Trophoblast cell (in vitro differentiated cells and primary cell): ENCODE measurements around the gene RNF150.

Experiments
- DNase-seq, 2 donors: peaks; one replicate each; pipeline ENCODE4 v3.0.0-alpha.2; 2016
- H2AFZ ChIP-seq: 2 replicates; pipeline ENCODE4 v1.6.1; 2013; ENCODE audit warnings: low read length, moderate library complexity, mild to moderate bottlenecking; ENCODE audit not compliant: insufficient read depth, poor library complexity
- H2AK5ac ChIP-seq: 2 replicates; pipeline ENCODE4 v1.6.1; 2013; ENCODE audit warnings: mild to moderate bottlenecking, low read length
- H2BK120ac ChIP-seq: 2 replicates; pipeline ENCODE4 v1.6.1; 2013; ENCODE audit warnings: low read length, mild to moderate bottlenecking, moderate library complexity; ENCODE audit not compliant: insufficient read depth, poor library complexity
- H2BK12ac ChIP-seq: 2 replicates; pipeline ENCODE4 v1.6.1; 2013; ENCODE audit warnings: mild to moderate bottlenecking, low read length, moderate library complexity
- H2BK5ac ChIP-seq: 2 replicates; pipeline ENCODE4 v1.6.1; 2013; ENCODE audit warnings: low read length, low read depth, moderate library complexity, mild to moderate bottlenecking; ENCODE audit not compliant: poor library complexity
- H3K14ac ChIP-seq: 2 replicates; pipeline ENCODE4 v1.6.1; 2013; ENCODE audit warnings: mild to moderate bottlenecking, low read length
- H3K18ac ChIP-seq: 2 replicates; pipeline ENCODE4 v1.6.1; 2013; ENCODE audit warnings: mild to moderate bottlenecking, low read length
- H3K23ac ChIP-seq: 2 replicates; pipeline ENCODE4 v1.6.1; 2013; ENCODE audit warnings: low read length
- H3K27ac ChIP-seq: 2 replicates; pipeline ENCODE4 v1.5.1; 2013; ENCODE audit warnings: low read depth, mild to moderate bottlenecking, inconsistent platforms, low read length, moderate library complexity
- H3K27me3 ChIP-seq: 2 replicates; pipeline ENCODE4 v1.6.1; 2013; ENCODE audit warnings: inconsistent platforms, mild to moderate bottlenecking, low read length, moderate library complexity; ENCODE audit not compliant: insufficient read depth
- H3K36me3 ChIP-seq, 2 experiments: 1 replicate in 1 of 2; 2 replicates in 1 of 2; pipeline ENCODE4 v1.6.1; 2013; ENCODE audit warnings: low read length in 2 of 2, mild to moderate bottlenecking in 2 of 2, moderate library complexity in 1 of 2; ENCODE audit not compliant: insufficient read depth in 2 of 2, control insufficient read depth in 1 of 2
- H3K4ac ChIP-seq: 2 replicates; pipeline ENCODE4 v1.6.1; 2013; ENCODE audit warnings: low read depth, mild to moderate bottlenecking, low read length, moderate library complexity
- H3K4me1 ChIP-seq, 2 experiments: 1 replicate in 1 of 2; 2 replicates in 1 of 2; pipeline ENCODE4 v1.6.1; 2013; ENCODE audit warnings: low read length in 2 of 2, mild to moderate bottlenecking in 2 of 2, moderate library complexity in 1 of 2; ENCODE audit not compliant: insufficient read depth in 2 of 2, control insufficient read depth in 1 of 2
- H3K4me2 ChIP-seq: 2 replicates; pipeline ENCODE4 v1.6.1; 2013; ENCODE audit warnings: inconsistent platforms, mild to moderate bottlenecking, low read length, moderate library complexity
- H3K4me3 ChIP-seq: 2 replicates; pipeline ENCODE4 v1.5.1; 2013; ENCODE audit warnings: mild to moderate bottlenecking, low read depth, low read length, inconsistent platforms
- H3K79me1 ChIP-seq: one replicate; pipeline ENCODE4 v1.6.1; 2013; ENCODE audit warnings: low read length
- H3K79me2 ChIP-seq: 2 replicates; pipeline ENCODE4 v1.6.1; 2013; ENCODE audit warnings: low read length, mild to moderate bottlenecking; ENCODE audit not compliant: control insufficient read depth, insufficient read depth, poor library complexity
- H3K9ac ChIP-seq: 2 replicates; pipeline ENCODE4 v1.6.1; 2013; ENCODE audit warnings: mild to moderate bottlenecking, low read length
- H3K9me3 ChIP-seq: 2 replicates; pipeline ENCODE4 v1.6.1; 2013; ENCODE audit warnings: low read depth, mild to moderate bottlenecking, control low read depth, inconsistent platforms, low read length; ENCODE audit not compliant: insufficient read depth
- H4K12ac ChIP-seq: 2 replicates; pipeline ENCODE4 v1.6.1; 2013; ENCODE audit warnings: low read depth, mild to moderate bottlenecking, low read length, moderate library complexity
- H4K8ac ChIP-seq: 2 replicates; pipeline ENCODE4 v1.6.1; 2013; ENCODE audit warnings: low read depth, mild to moderate bottlenecking, low read length, moderate library complexity
- H4K91ac ChIP-seq: one replicate; pipeline ENCODE4 v1.6.1; 2013; ENCODE audit warnings: low read depth, mild to moderate bottlenecking, low read length, moderate library complexity
- WGBS: extraction: QIAGEN DNeasy Blood & Tissue Kit; methylation state at CpG from one replicate; pipeline ENCODE4 v1.1.7; 2013; ENCODE audit warnings: missing lambda C conversion rate; ENCODE audit not compliant: insufficient read length, insufficient coverage; ENCODE audit errors: extremely low coverage; 5-methylcytosine and 5-hydroxymethylcytosine counted together

The RNF150 gene

GRCh38 chr4:140816806-140817510 is 316.3 kb downstream of the RNF150 start:
- Histone ChIP-seq H2BK12ac (no peak overlapping the region), H3K18ac (no peak overlapping the region), H2BK5ac (no peak overlapping the region), H3K4me2 (no peak overlapping the region), H3K9me3 (no peaks in the 10 kb centered on the region), H4K91ac (no peak overlapping the region), H2AK5ac (no peak overlapping the region), H3K79me2 (no peaks in the 10 kb centered on the region), H4K8ac (no peak overlapping the region), H3K27me3 (no peaks in the 10 kb centered on the region), H2AFZ (no peak overlapping the region), H3K79me1 (no peaks in the 10 kb centered on the region), H3K36me3 (no peaks in the 10 kb centered on the region), H3K4ac (no peak overlapping the region), H3K9ac (no peak overlapping the region), H3K23ac (no peak overlapping the region), H3K4me1 (no peaks in the 10 kb centered on the region), H2BK120ac (no peak overlapping the region), H3K14ac (no peak overlapping the region), H3K4me3 (no peak overlapping the region), H4K12ac (no peak overlapping the region), H3K27ac (no peak overlapping the region)
- no peak for DNase-seq
- WGBS = no CpG with 5 or more reads among the region's 5 CpGs

- H2BK120ac ChIP-seq = no peak overlapping the region
- no peaks in the 10 kb centered on the region for H3K79me1 ChIP-seq
- no peak overlapping the region for H4K91ac ChIP-seq
- WGBS = no CpG with 5 or more reads among the region's 2 CpGs
- H3K4ac ChIP-seq = no peak overlapping the region
- H4K12ac ChIP-seq = no peak overlapping the region
- H4K8ac ChIP-seq = no peak overlapping the region
- no peak overlapping the region for H3K4me3 ChIP-seq
- no peaks in the 10 kb centered on the region for H3K27me3 ChIP-seq
- no peak overlapping the region for H3K18ac ChIP-seq
- H2BK12ac ChIP-seq = no peak overlapping the region
- H3K36me3 ChIP-seq = no peaks in the 10 kb centered on the region
- no peaks in the 10 kb centered on the region for H3K79me2 ChIP-seq
- no peak overlapping the region for H3K9ac ChIP-seq
- no peak overlapping the region for H3K27ac ChIP-seq
- H2BK5ac ChIP-seq = no peak overlapping the region
- no peak overlapping the region for H2AK5ac ChIP-seq
- no peaks in the 10 kb centered on the region for H3K4me1 ChIP-seq
- no peak overlapping the region for H3K4me2 ChIP-seq
- no peak overlapping the region for H3K14ac ChIP-seq
- DNase-seq = no peak
- H2AFZ ChIP-seq = no peak overlapping the region
- no peaks in the 10 kb centered on the region for H3K9me3 ChIP-seq
- no peak overlapping the region for H3K23ac ChIP-seq
These were observed 319.5 kb downstream of the RNF150 start for GRCh38 chr4:140813804-140814203.

GRCh38 chr4:140812916-140813315 is 320.4 kb downstream of the RNF150 start:
- no peak overlapping the region for H2BK5ac ChIP-seq
- no peak overlapping the region for H4K91ac ChIP-seq
- no peak overlapping the region for H4K12ac ChIP-seq
- no peak overlapping the region for H3K23ac ChIP-seq
- H3K27ac ChIP-seq = no peak overlapping the region
- no peaks in the 10 kb centered on the region for H3K36me3 ChIP-seq
- no peak overlapping the region for H3K4me2 ChIP-seq
- H3K4me3 ChIP-seq = no peak overlapping the region
- no peaks in the 10 kb centered on the region for H3K4me1 ChIP-seq
- DNase-seq = no peak
- H3K27me3 ChIP-seq = no peaks in the 10 kb centered on the region
- no peaks in the 10 kb centered on the region for H3K79me2 ChIP-seq
- no peak overlapping the region for H2AFZ ChIP-seq
- no peaks in the 10 kb centered on the region for H3K9me3 ChIP-seq
- H3K18ac ChIP-seq = no peak overlapping the region
- H3K9ac ChIP-seq = no peak overlapping the region
- H4K8ac ChIP-seq = no peak overlapping the region
- H3K79me1 ChIP-seq = no peaks in the 10 kb centered on the region
- H2BK120ac ChIP-seq = no peak overlapping the region
- WGBS = no CpG with 5 or more reads among the region's 1 CpG
- H3K14ac ChIP-seq = no peak overlapping the region
- H2BK12ac ChIP-seq = no peak overlapping the region
- H3K4ac ChIP-seq = no peak overlapping the region
- no peak overlapping the region for H2AK5ac ChIP-seq

- Histone ChIP-seq H3K36me3 (no peaks in the 10 kb centered on the region), H4K12ac (peak overlapping the region; percentile 28), H3K27me3 (no peaks in the 10 kb centered on the region), H3K23ac (no peak overlapping the region), H3K79me2 (no peaks in the 10 kb centered on the region), H4K8ac (no peak overlapping the region), H3K14ac (no peak overlapping the region), H3K9me3 (no peaks in the 10 kb centered on the region), H2BK5ac (no peak overlapping the region), H3K79me1 (no peaks in the 10 kb centered on the region), H3K27ac (no peak overlapping the region), H3K4me1 (no peaks in the 10 kb centered on the region), H3K4me3 (no peak overlapping the region), H3K9ac (no peak overlapping the region), H2BK12ac (no peak overlapping the region), H4K91ac (no peak overlapping the region), H3K4me2 (no peak overlapping the region), H2AFZ (no peak overlapping the region), H3K18ac (no peak overlapping the region), H2AK5ac (no peak overlapping the region), H3K4ac (no peak overlapping the region), H2BK120ac (no peak overlapping the region)
- no peak for DNase-seq
- no CpG with 5 or more reads among the region's 4 CpGs for WGBS
These were observed 321.8 kb downstream of the RNF150 start for GRCh38 chr4:140811429-140811828.
